Measurements from ENCODE around the gene FLYWCH2.

The FLYWCH2 gene

DNA sequence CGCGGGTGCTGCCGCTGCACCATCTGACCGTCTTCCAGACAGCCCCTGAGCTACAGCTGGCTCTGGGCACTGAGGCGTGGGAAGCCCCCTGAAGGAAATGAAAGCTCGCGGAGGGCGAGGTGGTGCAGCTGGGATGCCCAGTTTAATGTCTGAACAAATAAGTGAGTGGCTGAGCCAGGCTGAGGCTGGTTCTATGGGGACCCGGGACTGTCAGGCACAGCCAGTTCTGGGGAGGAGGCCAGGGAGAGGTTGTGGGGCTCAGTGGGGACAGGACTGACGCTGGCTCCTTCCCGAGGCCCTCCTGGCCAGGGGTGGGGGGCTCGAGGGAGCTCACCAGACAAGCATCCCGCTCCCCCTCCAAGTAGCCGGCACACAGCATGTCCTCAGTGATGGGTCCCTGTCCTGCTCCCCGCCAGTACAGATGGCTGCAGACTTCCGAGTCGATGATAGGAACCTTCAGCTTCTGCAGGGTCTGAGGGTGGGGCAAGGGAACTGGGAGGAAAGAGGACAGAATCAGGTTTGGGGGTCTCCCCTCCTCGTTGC lies 29.4 kb upstream of the FLYWCH2 start:
- DNase-seq (ENCODE audit: low read depth in 2 of 2) = no peak

DNA sequence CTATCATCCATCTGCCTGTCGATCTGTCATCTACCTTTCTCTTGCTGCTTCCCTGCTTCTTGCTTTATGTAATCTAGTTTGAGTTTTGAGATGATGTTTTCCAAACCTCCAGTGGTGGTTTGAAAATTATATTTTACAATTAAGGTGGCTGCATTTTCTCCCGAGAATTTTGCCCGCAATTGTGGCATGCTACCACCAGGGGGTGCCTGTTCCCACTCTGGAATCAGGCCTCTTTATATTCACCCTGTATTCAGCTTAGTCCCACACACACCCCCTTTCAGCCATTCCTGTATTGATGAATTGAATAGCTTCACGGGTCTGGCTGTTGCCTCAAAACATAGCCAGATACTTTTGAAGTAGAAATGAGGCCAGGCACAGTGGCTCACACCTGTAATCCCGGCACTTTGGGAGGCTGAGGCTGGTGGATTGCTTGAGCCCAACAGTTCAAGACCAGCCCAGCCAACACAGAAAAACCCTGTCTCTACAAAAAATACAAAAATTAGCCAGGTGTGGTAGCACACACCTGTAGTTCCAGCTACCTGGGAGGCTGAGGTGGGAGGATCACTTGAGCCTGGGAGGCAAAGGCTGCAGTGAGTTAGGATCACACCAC lies 28.2 kb upstream of the FLYWCH2 start:
- no peak for DNase-seq (ENCODE audit: low read depth in 2 of 2)

DNA sequence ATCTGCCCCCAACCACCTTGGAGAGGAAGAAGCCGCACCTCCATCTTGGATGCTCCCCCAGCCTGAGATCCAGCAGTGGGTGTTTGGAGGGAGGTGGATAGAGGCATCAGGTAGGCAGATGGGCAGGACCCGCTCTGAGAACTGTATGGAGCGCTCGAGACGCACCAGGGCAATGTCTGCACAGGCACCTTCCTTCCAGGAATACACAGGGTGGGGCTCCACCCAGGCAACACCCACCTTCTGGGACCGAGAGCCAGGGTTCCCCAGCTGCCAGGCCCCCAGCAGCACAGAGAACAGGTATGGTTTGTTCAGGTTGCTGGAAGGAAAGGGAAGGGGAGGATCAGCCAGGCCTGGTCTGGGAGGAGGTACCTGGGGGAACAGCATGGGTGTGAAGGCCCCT lies 27.5 kb upstream of the FLYWCH2 start:
- no peak for DNase-seq (ENCODE audit: low read depth in 2 of 2)

DNA sequence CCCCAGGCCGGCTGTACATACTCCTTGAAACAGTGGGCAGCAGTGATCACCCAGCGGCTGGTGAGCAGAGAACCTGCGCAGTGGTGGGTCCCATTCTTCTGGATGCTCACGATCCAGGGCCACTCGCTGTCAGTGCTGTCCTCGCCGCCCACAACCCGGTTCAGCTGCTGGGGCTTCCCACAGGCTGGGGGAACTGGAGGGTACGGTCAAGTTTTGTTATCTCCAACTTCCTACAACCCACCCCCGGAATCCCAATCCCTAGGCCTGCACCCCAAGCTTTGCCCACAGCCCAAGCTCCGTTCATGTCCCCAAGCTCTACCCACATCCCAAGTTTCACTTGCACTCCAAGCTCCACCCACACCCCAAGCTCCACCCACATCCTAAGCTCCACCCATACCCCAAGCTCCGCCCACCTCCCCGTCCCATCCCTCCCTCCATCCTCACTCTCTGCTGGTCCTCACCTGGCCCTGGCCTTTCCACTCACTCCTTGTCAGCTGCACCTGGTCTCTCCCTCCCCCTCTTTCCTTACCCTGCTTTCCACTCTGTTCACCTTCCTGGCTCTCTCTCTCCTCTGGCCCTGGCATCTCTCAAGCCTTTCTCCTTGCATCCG lies 26.8 kb upstream of the FLYWCH2 start:
- DNase-seq (ENCODE audit: low read depth in 2 of 2) = no peak

DNA sequence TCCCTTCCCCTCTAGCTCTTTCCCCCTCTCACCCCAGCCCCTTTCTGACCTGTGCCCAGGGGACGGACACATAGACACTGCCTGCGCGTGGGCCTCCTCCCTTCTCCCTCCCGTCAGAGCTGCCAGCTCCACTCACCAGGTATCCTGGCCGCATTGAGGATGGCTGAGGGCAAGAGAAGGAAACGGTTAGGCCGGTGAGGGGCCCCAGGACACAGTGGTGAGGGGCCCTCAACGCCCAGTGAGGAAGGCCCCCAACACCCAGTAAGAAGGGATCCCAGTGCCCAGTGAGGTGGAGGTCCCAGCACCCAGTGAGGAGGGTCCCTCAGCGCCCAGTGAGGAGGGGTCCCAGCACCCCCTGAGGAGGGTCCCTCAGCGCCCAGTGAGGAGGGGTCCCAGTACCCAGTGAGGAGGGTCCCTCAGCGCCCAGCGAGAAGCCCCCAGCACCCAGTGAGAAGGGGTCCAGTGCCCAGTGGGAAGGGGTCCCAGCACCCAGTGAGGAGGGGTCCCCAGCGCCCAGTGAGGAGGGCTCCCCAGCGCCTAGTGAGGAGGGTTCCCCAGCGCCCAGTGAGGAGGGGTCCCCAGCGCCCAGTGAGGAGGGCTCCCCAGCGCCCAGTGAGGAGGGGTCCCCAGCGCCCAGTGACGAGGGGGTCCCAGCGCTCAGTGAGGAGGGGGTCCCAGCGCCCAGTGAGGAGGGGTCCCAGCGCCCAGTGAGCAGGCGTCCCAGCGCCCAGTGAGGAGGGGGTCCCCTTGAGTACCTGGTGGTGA lies 26.1 kb upstream of the FLYWCH2 start:
- DNase-seq (ENCODE audit: low read depth in 2 of 2) = no peak

DNA sequence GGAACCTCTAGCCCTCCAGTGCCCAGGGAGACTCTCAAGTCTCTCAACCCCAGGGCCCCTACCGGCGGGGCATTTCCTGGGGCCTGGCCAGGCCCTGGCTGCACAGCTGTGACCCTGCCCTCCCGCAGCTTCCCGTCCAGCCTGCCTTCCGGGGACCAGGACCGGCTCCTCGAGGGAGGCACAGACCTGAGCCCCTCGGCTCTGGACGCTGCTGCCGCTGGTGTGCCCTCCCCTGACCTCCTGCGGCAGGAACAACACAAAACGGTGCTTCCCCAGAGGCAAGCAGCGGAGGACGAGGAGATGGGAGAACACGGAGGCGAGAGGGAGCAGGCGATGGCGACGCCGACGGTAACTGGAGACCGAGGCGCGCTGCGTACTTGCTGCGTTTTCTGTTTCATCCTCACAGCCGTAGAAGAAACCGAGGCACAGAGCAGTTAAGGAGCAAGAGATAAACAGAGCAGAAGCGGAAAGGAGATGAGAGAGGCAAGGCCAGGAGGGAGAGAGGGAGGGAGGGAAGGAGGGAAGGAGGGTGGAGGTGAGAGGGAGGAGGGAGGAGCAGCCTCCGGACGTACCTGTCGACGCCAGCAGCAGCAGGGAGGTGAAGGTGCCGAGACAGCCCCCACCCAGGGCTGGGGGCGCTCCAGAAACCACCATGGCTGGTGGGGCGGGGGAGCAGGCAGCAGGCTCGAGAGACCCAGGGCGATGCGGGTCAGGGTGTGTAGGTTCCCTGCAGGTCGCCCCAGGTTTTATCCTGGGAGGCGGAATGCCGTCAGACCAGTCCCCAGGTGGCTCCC lies 25.4 kb upstream of the FLYWCH2 start, which contains the start of gene PRSS22:
PRSS22 (minus strand) TSS at position 720 of the 794 bp plus-strand sequence; CDS start at position 654, 66 bp downstream.
- DNase-seq (ENCODE audit: low read depth in 2 of 2) = no peak

DNA sequence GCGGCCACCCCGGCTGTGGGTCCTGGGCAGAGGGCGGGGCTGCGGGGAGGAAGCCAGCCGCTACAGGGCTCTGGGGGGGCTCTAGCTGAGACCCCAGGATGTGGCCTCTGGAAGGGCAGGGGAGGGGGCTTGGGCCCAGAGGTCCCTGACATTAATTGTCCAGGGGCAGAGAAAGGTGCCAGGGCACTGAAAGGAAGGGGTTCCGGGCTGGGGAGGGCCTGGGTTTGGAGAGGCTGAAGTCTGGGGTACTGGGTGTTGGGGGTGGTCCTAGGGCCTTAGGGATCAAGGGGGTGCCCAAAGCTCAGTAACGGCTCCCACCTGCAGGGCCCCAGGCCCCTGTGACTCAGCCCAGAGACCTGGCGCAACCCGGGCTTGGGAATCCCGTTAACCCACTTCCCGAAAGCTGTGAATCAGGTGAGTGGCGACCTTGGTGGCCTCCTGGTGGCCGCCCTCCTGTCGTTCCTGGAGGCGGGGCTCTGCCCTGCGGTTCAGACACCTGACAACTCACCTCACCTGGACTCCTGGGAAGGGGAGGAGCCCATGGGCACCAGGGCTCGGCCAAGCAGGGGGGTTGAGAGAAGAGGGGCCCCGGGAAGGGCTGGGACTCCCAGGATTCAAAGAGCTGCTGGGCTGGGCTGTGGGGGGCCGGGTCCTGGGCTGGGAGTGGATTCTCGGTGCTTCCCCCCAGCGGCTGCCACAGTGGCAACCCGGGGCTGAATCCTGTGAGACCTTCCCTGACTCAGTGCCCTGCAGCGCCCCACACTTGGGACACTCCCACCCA lies 24.6 kb upstream of the FLYWCH2 start:
- no peak for DNase-seq (ENCODE audit: low read depth in 2 of 2)

DNA sequence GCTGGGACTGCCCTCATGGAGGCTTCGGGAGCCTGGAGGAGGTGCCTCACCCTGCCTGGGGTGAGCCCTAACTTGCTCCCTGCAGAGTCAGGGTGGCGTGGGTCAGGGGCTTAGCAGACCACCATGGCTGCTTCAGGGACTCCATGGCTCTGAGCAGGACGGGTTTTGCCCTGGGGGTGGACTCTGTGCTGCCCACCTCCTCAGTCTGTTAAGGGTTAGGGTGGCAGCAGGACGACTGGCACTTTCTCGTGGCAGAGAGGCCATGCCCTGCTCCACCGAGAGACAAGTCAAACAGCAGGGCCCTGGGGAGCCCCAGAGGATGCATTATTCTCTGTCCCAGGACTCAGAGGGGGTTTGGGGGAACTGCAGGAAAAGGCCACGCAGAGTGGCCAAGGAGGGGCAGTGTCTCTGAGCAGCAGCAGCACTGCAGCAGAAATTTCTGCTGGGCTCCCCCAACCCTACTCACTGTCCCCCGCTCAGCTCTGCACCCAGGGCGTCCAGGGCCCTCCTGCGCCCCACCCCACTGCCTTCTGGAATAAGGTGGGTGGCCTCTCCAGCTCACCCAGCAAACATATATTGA lies 23.2 kb upstream of the FLYWCH2 start:
- DNase-seq (ENCODE audit: low read depth in 2 of 2) = no peak

DNA sequence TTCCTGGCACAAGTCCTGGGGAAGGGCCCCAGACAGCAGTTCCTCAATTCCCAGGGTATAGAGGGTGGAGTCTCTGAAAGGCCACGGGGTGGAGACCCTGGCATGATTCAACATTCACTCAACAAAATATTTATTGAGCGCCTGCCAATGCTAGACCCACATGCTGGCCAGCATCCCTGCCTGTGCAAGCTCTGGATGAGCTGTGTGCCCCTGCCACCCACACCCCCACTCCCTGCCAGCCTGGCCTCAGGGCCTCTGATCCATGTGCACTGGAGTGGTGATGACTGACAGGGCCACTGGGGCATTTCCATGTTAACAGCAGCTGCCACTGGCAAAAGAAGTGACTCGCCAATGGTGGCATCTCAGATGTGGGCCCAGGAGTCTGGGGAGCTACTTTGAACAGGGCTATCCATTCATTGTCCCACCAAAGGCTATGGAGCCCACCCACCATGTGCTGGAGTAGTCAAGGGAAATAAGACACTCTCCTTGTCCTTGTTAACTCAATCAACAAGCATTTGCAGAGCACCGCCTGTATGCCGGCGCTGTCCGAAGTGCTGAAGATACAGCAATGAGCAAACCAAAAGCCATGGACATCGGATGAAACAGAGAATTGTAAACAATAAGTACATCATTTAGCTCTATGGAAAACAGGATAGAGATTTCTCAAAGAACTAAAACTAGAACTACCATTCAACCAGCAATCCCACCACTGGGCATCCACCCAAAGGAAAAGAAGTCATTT lies 22.0 kb upstream of the FLYWCH2 start:
- no peak for DNase-seq (ENCODE audit: low read depth in 2 of 2)

DNA sequence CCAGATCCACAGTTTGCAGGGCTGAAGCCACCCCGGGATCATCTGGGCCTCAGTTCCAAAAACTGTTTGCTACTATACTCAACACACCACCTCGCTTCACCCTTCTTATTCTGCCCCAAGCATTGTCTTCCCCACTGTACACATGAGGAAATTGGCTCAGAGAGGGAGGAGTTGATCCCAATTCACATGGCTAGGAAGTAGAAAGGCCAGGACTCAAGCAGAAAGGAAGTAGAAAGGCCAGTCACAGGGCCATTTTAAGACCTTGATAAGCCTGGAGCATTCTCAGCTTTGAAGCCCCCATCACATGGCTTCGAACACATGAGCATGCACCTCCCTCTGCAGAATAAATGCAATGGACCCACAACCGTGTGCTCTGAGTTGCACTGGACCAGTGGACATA lies 17.4 kb upstream of the FLYWCH2 start:
- no peak for DNase-seq (ENCODE audit: low read depth in 2 of 2)

DNA sequence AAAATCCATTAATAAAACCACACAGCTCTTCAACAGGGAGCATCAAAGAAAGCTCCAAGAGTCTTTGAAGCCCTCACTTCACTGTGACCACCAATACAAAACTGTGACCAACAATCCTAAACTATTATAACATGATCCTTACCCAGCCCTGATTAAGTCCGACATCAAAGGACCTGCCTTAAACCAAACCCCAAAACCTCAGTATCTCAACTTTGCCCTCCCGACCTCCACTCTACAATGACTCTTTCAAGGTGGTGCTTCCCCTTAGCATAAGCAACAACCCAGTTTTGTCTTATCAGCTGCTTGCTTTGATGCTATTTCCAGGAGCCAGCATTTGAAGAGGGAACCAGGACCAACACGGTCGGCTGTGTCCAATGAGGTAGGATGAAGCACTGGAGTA lies 16.6 kb upstream of the FLYWCH2 start:
- DNase-seq (ENCODE audit: low read depth in 2 of 2) = no peak

DNA sequence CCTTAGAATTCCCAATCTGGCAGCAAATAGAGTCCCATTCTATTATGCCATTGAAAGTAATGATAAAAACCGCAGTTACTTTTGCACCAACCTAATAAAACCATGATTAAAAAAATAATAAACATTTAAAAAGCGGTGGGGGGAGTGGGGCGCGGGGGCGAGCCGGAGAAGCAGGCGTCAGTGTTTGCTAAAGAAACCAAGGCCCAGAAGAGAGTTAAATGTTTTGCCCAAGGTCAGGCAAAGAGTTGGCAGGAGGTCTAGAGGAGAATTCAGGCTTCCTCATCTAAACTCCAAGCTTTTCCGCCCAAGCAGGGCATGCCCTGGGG lies 15.4 kb upstream of the FLYWCH2 start:
- DNase-seq (ENCODE audit: low read depth in 2 of 2) = no peak

DNA sequence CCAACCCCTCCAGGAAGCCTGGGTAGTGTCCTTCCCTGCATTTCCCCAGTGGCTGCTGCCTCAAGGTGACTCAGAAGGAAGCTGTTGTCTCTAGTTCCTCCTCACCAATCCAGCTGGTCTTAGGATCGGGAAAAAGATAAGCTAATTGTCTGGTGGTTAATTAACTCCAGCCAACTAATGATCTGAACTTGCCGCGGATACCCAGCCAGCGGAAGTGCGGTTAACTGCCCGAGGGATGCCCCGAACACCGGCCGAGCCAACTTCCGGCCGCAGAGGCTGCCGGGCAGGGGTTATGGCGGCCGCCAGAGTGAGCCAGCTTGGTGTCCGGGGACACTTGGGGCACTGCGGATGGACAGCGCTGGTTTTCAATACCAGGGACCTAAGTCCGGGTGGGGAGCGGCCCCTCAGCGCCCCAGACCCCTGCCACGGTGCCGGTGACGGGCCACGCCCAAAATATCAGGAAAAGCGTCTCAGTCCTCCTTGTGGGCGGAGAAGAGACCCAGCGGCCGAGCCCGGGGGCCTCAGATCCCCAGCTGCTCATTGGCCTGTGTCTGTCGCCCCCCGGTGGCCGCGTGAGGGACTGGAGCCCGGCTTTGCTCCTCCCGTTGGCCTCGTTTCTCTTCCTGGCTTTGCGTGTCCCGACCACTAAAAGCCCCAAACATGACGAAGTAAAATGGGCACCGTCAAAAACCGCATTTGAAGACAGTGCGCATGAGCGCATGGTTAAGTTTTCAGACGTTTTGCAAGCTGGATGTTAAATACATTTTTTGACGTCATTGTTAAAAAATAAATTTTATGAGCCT lies 14.8 kb upstream of the FLYWCH2 start:
- DNase-seq (ENCODE audit: low read depth in 2 of 2) = peak; percentile 93 to 96

DNA sequence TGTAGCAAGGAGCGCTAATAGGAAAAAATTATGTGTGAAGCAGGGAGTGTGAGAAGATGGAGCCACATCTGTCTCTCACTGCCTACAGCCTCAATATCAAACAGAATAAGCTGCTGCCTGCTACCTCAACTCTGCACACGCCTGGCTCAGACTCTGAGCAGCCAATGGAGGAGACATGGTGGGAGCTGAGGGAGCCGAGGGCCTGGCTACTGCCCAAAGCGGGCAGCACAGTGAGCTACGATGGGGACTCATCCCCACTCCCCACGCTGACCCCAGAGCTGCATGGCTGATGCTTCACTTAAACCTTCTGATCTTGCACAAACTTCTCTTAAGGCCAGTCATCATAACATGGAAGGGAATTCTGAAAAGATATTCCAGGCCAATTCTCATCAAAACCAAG lies 11.1 kb upstream of the FLYWCH2 start:
- DNase-seq (ENCODE audit: low read depth in 2 of 2) = no peak

DNA sequence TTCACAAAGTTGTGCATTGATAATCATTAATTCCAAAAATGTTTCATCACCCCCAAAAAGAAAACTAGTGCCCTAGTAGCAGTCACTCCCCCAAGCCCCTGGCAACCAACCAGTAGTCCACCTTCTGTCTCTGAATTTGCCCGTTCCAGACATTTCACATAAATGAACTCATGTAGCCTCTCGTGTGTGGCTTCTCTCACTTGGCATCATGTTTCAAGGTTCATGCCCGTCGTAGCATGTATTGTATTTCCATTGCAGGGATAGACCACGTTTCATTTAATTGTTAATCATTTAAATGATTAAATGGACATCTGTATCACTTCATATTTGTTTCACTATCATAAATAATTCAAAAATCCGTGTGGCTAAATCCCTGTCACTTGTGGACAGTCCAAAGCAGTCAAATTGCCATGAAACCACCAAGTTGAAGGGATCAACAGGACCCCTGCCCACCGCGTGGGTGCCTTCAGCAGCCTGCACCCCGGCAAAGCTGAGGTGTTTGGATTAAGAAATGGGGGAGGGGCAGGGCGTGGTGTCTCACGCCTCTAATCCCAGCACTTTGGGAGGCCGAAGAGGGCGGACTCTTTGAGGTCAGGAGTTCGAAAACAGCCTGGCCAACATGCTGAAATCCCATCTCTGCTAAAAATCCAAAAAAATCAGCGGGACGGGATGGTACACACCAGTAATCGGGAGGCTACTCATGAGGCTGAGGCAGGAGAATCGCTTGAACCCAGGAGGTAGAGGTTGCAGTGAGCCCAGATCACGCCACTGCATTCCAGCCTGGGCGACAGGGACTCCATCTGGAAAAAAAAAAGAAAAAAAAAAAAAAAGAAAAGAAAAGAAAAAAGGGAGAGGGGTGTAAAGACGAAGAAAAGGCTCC lies 8.7 kb upstream of the FLYWCH2 start:
- DNase-seq (ENCODE audit: low read depth in 2 of 2) = no peak

DNA sequence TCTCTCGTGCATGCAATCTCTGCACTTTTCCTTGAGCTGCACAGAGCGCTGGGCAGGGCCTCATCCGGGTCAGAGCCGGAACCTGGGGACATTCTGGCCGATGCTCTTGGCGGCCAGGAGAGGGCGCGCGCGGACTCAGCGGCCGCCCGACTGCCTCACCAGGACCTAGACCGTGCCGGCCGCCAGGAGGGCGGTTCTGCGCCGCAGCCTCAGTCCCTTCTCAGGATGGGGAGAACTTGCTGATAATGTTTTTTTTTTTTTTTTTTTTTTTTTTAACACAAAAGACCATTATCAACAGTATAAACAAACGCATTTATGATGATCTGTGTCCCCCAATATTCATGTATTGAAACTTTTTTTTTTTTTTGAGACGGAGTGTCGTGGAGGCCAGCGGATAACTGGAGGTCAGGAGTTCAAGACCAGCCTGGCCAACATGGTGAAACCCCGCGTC lies 8.1 kb upstream of the FLYWCH2 start:
- peak; percentile 41 to 60 for DNase-seq (ENCODE audit: low read depth in 2 of 2)

DNA sequence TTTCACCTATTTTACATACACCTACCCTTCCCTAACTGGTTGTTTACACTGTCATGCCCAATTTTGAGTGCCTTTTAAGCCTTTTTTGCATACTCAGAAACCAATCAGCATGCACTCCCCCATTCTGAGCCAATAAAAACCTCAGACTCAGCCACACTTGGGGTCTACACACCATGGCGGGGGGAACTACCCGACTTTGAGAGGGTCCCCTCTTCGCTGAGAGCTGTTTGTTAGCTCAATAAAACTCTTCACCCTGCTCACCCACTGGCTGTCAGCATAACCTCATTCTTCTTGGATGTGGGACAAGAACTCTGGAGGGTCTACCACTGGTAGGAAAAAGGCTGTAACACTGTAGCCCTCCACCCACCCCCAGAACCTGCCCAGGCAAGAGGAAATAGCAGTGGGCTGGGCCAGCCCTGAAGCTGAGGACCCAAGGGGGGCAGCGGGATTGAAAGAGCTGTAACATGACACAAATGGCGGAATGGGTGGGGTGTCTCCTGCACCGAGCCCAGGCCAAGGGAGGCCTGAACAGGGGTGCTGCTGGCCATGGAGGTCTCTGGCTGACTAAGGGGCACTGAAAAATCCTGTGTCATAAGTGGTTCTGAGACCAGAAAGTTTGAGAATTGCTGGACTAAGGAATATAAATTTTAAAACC lies 3.0 kb upstream of the FLYWCH2 start:
- no peak for DNase-seq (ENCODE audit: low read depth in 2 of 2)

All from stimulated activated CD4-positive, alpha-beta T cell treated with anti-CD3 and anti-CD28 coated beads, Interleukin-15, amount 100 ng/mL, for 48 hours (primary cell).